OCI-LY7 (cell line): Measurements from ENCODE around the gene ABCB8. TPM values are rescaled to one million over a fixed set of nuclear protein-coding genes. Genes with fewer than 3 reads are reported as not detected.

Source experiments
- BruUV-seq: library from RNA; stranded (reverse); fragments of 400-500 nt; replicated peaks from 2 replicates; lab custom pipeline; 2021; lab: Mats Ljungman, UMichigan
- CTCF ChIA-PET: fragments of 300-600 bp; sonication (Branson Sonifier 250); formaldehyde crosslinking; loops from one replicate; lab custom pipeline; 2022; ENCODE audit warnings: antibody characterized with exemption; ENCODE audit not compliant: unreplicated experiment; lab: Charles Lee
- POLR2A ChIA-PET: fragments of 300-600 bp; sonication (Branson Sonifier 250); formaldehyde crosslinking; loops from one replicate; lab custom pipeline; 2022; ENCODE audit warnings: antibody characterized with exemption; lab: Charles Lee
- DNase-seq: peaks from one replicate; pipeline ENCODE4 v3.0.0-alpha.2; 2015; ENCODE audit warnings: low spot score
- H2AFZ ChIP-seq: fragments of 200-600 bp; sonication (generic), shearing (Covaris generic); 2 replicates; pipeline ENCODE4 v1.6.1; 2014; ENCODE audit warnings: mild to moderate bottlenecking, antibody characterized with exemption, low read length, moderate library complexity
- H3K27ac ChIP-seq: fragments of 200-600 bp; sonication (generic); 2 replicates; pipeline ENCODE4 v1.5.1; 2014; ENCODE audit warnings: mixed run types, low read depth, mild to moderate bottlenecking, moderate library complexity, low read length, inconsistent platforms; ENCODE audit not compliant: poor library complexity, severe bottlenecking
- H3K36me3 ChIP-seq: fragments of 200-600 bp; sonication (generic); 2 replicates; pipeline ENCODE4 v1.6.1; 2014; ENCODE audit warnings: mild to moderate bottlenecking, antibody characterized with exemption, low read length, moderate library complexity, mixed read lengths; ENCODE audit not compliant: insufficient read depth
- H3K4me1 ChIP-seq: fragments of 200-600 bp; sonication (generic); 2 replicates; pipeline ENCODE4 v1.5.1; 2014; ENCODE audit warnings: mild to moderate bottlenecking, low read length; ENCODE audit not compliant: insufficient read depth, poor library complexity, severe bottlenecking
- H3K4me2 ChIP-seq: fragments of 200-600 bp; sonication (generic); 2 replicates; pipeline ENCODE4 v1.6.1; 2014; ENCODE audit warnings: mild to moderate bottlenecking, low read length
- H3K4me3 ChIP-seq: fragments of 200-600 bp; sonication (generic); 2 replicates; pipeline ENCODE4 v1.5.1; 2014; ENCODE audit warnings: mild to moderate bottlenecking, low read depth, low read length; ENCODE audit not compliant: poor library complexity, severe bottlenecking
- H3K79me2 ChIP-seq: fragments of 200-600 bp; sonication (generic); 2 replicates; pipeline ENCODE4 v1.6.1; 2016; ENCODE audit warnings: low read depth, mild to moderate bottlenecking, low read length, moderate library complexity, mixed read lengths; ENCODE audit not compliant: insufficient read depth
- H3K9me2 ChIP-seq: fragments of 200-600 bp; sonication (generic); 2 replicates; pipeline ENCODE4 v1.6.1; 2016; ENCODE audit warnings: mild to moderate bottlenecking, low read length, mixed read lengths; ENCODE audit not compliant: insufficient read depth
- H3K9me3 ChIP-seq: fragments of 200-600 bp; sonication (generic); 2 replicates; pipeline ENCODE4 v1.6.1; 2014; ENCODE audit warnings: mild to moderate bottlenecking, mixed run types, low read length, mixed read lengths
- H4K20me1 ChIP-seq: fragments of 200-600 bp; sonication (generic); 2 replicates; pipeline ENCODE4 v1.6.1; 2014; ENCODE audit warnings: mild to moderate bottlenecking, antibody characterized with exemption, low read length, moderate library complexity, mixed read lengths; ENCODE audit not compliant: insufficient read depth
- CTCF ChIP-seq: fragments of 200-600 bp; sonication (generic); conservative IDR thresholded peaks from 2 replicates; pipeline ENCODE4 v1.5.1; 2014; ENCODE audit warnings: mild to moderate bottlenecking, antibody characterized with exemption, low read length, moderate library complexity, mixed read lengths
- EZH2phosphoT487 ChIP-seq: fragments of 200-600 bp; sonication (generic); IDR thresholded peaks from 2 replicates; pipeline ENCODE4 v1.6.1; 2018; ENCODE audit warnings: low read depth, borderline replicate concordance, mild to moderate bottlenecking, mixed run types, antibody characterized with exemption, low read length, moderate library complexity, mixed read lengths
- intact Hi-C: fragments of 100-400 bp; cut with micrococcal nuclease; formaldehyde crosslinking; loops from one replicate; pipeline ENCODE4 v1.10.0; 2022; ENCODE audit not compliant: unreplicated experiment
- total RNA-seq, 2 experiments: library from RNA; depleted of rRNA in 1 of 2; stranded (reverse); fragments of >200 nt in 1 of 2; shearing (Covaris generic) in 1 of 2; gene quantifications; 2 replicates each; pipeline ENCODE4 v1.2.3, GENCODE V29; 2014 to 2022

The ABCB8 gene
- total RNA-seq, 2 experiments from 2014 or later = 32.0 to 64.7 TPM

- DNase-seq = no peak
- intact Hi-C loops = no loop called here
- Histone ChIP-seq H3K4me1 (no peaks in the 10 kb centered on the region), H4K20me1 (no peaks in the 10 kb centered on the region), H3K9me3 (no peaks in the 10 kb centered on the region), H3K4me2 (no peak overlapping the region), H2AFZ (no peak overlapping the region), H3K36me3 (peaks cover 17% of the 10 kb centered on the region), H3K4me3 (no peak overlapping the region), H3K79me2 (no peaks in the 10 kb centered on the region), H3K9me2 (no peaks in the 10 kb centered on the region), H3K27ac (no peak overlapping the region)
- TF ChIP-seq EZH2phosphoT487 = no peak
- TF ChIP-seq CTCF = no peak
- no TSS peak for BruUV-seq
- ChIA-PET POLR2A (no interaction called here), CTCF (no interaction called here)
These were observed 10.9 kb downstream of the ABCB8 start for GRCh38 chr7:151038951-151039849.

DNA sequence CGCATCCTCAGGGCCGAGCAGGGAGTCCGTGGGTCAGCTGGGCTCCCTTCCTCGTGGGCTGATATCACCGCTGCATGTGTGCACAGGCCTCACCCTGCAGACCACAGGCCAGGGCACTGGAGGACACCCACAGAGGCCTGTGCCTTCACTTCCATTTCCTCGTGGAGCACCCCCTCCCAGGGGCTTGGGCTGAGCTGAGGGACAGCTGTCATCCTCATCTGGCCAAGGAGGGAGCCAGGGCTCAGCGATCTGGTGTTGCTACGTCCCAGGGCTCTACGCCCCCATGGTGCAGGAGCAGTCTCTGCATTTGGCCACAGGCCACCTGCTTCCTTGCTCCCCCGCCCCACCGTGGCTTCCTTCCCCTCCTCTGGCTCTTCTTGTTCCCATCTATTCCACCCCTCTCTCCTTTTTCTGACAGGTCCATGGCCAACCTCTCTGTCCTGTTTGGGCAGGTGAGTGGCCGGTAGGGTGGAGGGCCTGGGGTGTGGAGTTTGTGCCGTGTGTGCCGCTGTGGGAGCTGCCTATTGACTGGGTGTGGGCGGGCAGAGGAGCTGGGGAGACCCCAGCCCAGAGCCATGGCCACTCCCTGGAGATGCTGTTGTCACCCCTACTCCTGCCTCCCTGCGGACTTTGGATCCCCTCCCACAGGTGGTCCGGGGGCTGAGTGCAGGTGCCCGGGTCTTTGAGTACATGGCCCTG lies 11.7 kb downstream of the ABCB8 start:
- Histone ChIP-seq H3K4me2 (no peak overlapping the region), H4K20me1 (no peaks in the 10 kb centered on the region), H3K9me3 (no peaks in the 10 kb centered on the region), H3K4me1 (no peaks in the 10 kb centered on the region), H3K79me2 (no peaks in the 10 kb centered on the region), H3K4me3 (no peak overlapping the region), H3K27ac (no peak overlapping the region), H2AFZ (no peak overlapping the region), H3K9me2 (no peaks in the 10 kb centered on the region), H3K36me3 (peaks cover 14% of the 10 kb centered on the region)
- CTCF ChIA-PET = no interaction called here
- intact Hi-C loops = no loop called here
- TF ChIP-seq CTCF (no peak), EZH2phosphoT487 (no peak)
- BruUV-seq = no TSS peak
- DNase-seq = no peak
- POLR2A ChIA-PET = no interaction called here
